Gastroesophageal sphincter (tissue), 3 donors: Measurements from ENCODE around the gene COA4.

Experiments used
- CTCF ChIP-seq, 4 experiments: fragments of 200-600 bp in 2 of 4; fragments of 450-650 bp in 2 of 4; sonication (generic) in 1 of 4; IDR thresholded peaks; one replicate each; pipeline ENCODE4 v1.5.1; 2017 to 2019; ENCODE audit warnings: antibody characterized with exemption in 4 of 4, mild to moderate bottlenecking in 2 of 4, moderate library complexity in 2 of 4
- EP300 ChIP-seq: sonication (generic); formaldehyde crosslinking; IDR thresholded peaks from one replicate; pipeline ENCODE4 v1.6.1; 2017; ENCODE audit warnings: antibody characterized with exemption, mild to moderate bottlenecking
- POLR2A ChIP-seq, 2 donors: fragments of 450-650 bp; IDR thresholded peaks; one replicate each; pipeline ENCODE4 v1.6.1; 2017; ENCODE audit warnings: antibody characterized with exemption in 2 of 2, mild to moderate bottlenecking in 2 of 2, moderate library complexity in 1 of 2
- POLR2AphosphoS5 ChIP-seq: sonication (generic); formaldehyde crosslinking; IDR thresholded peaks from one replicate; pipeline ENCODE4 v1.6.1; 2017; ENCODE audit warnings: antibody characterized with exemption

DNA sequence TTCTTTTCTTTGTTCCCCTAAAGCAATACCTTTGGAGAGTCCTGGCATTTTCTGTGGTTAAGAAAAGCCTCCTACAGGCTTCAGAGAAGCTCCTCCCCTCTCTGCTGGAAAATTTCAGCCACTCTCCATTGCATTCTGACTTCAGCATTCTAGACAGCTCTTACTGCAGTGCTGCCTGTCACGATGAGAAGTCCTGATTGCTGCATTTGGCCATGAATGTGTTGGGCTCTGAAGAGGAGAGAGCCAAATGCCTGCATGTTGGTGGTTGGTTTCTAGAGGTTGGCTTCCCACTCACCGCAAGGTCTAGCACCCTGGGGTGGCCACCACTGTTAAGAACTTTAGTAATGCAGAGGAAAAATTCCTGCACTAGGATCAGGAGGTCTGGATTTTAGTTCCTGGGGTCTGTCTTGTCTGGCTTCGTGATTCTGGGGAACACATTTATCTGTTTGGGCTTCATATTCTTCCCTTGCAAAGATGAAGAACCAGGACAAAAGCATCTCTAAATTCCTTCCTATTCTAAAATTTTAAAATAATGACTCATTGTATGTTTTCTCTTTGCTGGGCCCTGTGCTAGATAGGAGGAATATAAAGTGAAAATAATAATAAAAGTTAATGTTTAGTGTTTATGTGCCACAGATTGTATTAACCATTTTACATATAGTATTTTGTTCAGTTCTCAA lies 38.1 kb downstream of the COA4 start:
- no peak for TF ChIP-seq CTCF (IDR thresholded peaks at IDR 0.05)
- TF ChIP-seq POLR2A (IDR thresholded peaks at IDR 0.05), result no peak
- no peak for TF ChIP-seq POLR2AphosphoS5
- no peak for TF ChIP-seq EP300
